Keratinocyte (primary cell): ENCODE data around the gene ADAM22. TPM values are rescaled to one million over a fixed set of nuclear protein-coding genes. Genes with fewer than 3 reads are reported as not detected.

Experiments
- DNase-seq: peaks from one replicate; pipeline ENCODE4 v3.0.0-alpha.2; 2011; ENCODE audit warnings: low read depth, missing footprints, low spot score
- FAIRE-seq: peaks from 2 replicates; lab custom pipeline; 2011; peaks lifted over from hg19 to GRCh38; lab: Jason Lieb, UNC
- H2AFZ ChIP-seq: 2 replicates; pipeline ENCODE4 v1.6.0; 2012; ENCODE audit warnings: low read length, control low read depth, inconsistent platforms; ENCODE audit not compliant: control insufficient read depth
- H3K27ac ChIP-seq: 2 replicates; pipeline ENCODE4 v1.5.1; 2011; ENCODE audit warnings: low read length; ENCODE audit not compliant: control insufficient read depth, insufficient read depth
- H3K27me3 ChIP-seq: 3 replicates; pipeline ENCODE4 v1.6.0; 2011; ENCODE audit warnings: low read length; ENCODE audit not compliant: control insufficient read depth, insufficient read depth; ENCODE audit errors: extremely low read depth
- H3K36me3 ChIP-seq, 2 experiments: 2 replicates in 1 of 2; 3 replicates in 1 of 2; pipeline ENCODE4 v1.5.1; 2011; ENCODE audit warnings: low read length in 2 of 2, mild to moderate bottlenecking in 1 of 2; ENCODE audit not compliant: control insufficient read depth in 2 of 2, insufficient read depth in 2 of 2; ENCODE audit errors: extremely low read depth in 1 of 2
- H3K4me1 ChIP-seq: 3 replicates; pipeline ENCODE4 v1.5.1; 2011; ENCODE audit warnings: low read length; ENCODE audit not compliant: control insufficient read depth, insufficient read depth; ENCODE audit errors: extremely low read depth
- H3K4me2 ChIP-seq: 3 replicates; pipeline ENCODE4 v1.6.0; 2011; ENCODE audit warnings: low read depth, low read length; ENCODE audit not compliant: control insufficient read depth, insufficient read depth; ENCODE audit errors: extremely low read depth
- H3K4me3 ChIP-seq, 3 experiments: fragments of 200-600 bp in 1 of 3; sonication (generic) in 1 of 3; 2 replicates in 2 of 3; 3 replicates in 1 of 3; pipeline ENCODE4 v1.5.1; 2011 to 2016; ENCODE audit warnings: low read length in 3 of 3, mild to moderate bottlenecking in 3 of 3, control low read depth in 2 of 3, inconsistent platforms in 1 of 3, low read depth in 1 of 3, mixed read lengths in 1 of 3, mixed run types in 1 of 3, moderate library complexity in 1 of 3; ENCODE audit not compliant: control insufficient read depth in 2 of 3, insufficient read depth in 2 of 3; ENCODE audit errors: extremely low read depth in 1 of 3
- H3K79me2 ChIP-seq: 2 replicates; pipeline ENCODE4 v1.6.0; 2012; ENCODE audit warnings: low read length; ENCODE audit not compliant: control insufficient read depth, insufficient read depth
- H3K9ac ChIP-seq: 3 replicates; pipeline ENCODE4 v1.6.0; 2011; ENCODE audit warnings: low read length; ENCODE audit not compliant: control insufficient read depth, insufficient read depth; ENCODE audit errors: extremely low read depth
- H3K9me1 ChIP-seq: 3 replicates; pipeline ENCODE4 v1.6.0; 2011; ENCODE audit warnings: low read length; ENCODE audit not compliant: control insufficient read depth, insufficient read depth; ENCODE audit errors: extremely low read depth
- H3K9me3 ChIP-seq: 2 replicates; pipeline ENCODE4 v1.5.1; 2012; ENCODE audit warnings: low read depth, low read length; ENCODE audit not compliant: control insufficient read depth
- H4K20me1 ChIP-seq: 3 replicates; pipeline ENCODE4 v1.6.0; 2011; ENCODE audit warnings: low read length; ENCODE audit not compliant: control insufficient read depth, insufficient read depth; ENCODE audit errors: extremely low read depth
- EZH2 ChIP-seq: IDR thresholded peaks from one replicate; pipeline ENCODE4 v1.6.1; 2012; ENCODE audit warnings: inconsistent platforms, mild to moderate bottlenecking, low read length, moderate library complexity
- dilution Hi-C: fragments of 300-500 bp; cut with MboI; formaldehyde crosslinking; loops from one replicate; pipeline ENCODE4 v1.7.0; 2020; ENCODE audit warnings: low sequenced_read_pairs; ENCODE audit not compliant: extremely low pct_ligation_motif_present
- polyA plus RNA-seq, 5 experiments: library from polyadenylated mRNA; depleted of rRNA in 3 of 5; stranded (reverse) in 3 of 5; stranded (forward) in 1 of 5; unstranded in 1 of 5; fragments of >200 nt; gene quantifications; 1 replicate in 1 of 5; 2 replicates in 3 of 5; 3 replicates in 1 of 5; pipeline versions ENCODE4 v1.2.1 to v1.2.3, GENCODE V29; 2011 to 2012; ENCODE audit warnings: missing spikeins in 2 of 5, low read depth in 1 of 5, low replicate concordance in 1 of 5
- TF ChIP-seq, protein P1 (sequence below), 3 experiments: IDR thresholded peaks in 1 of 3; conservative IDR thresholded peaks in 1 of 3; optimal IDR thresholded peaks in 1 of 3; 2 replicates in 2 of 3; 3 replicates in 1 of 3; pipeline versions ENCODE3 to v1.5.1; 2011; ENCODE audit warnings: low read length in 3 of 3, mild to moderate bottlenecking in 3 of 3, moderate library complexity in 2 of 3, control low read depth in 1 of 3, inconsistent platforms in 1 of 3; ENCODE audit not compliant: insufficient read depth in 2 of 3; ENCODE audit errors: extremely low read depth in 1 of 3

ADAM22 gene
- polyA plus RNA-seq, 1 donor (not counting 4 experiments of a cell fraction or from before 2014, with no cell fraction given): 0.07 TPM

DNA sequence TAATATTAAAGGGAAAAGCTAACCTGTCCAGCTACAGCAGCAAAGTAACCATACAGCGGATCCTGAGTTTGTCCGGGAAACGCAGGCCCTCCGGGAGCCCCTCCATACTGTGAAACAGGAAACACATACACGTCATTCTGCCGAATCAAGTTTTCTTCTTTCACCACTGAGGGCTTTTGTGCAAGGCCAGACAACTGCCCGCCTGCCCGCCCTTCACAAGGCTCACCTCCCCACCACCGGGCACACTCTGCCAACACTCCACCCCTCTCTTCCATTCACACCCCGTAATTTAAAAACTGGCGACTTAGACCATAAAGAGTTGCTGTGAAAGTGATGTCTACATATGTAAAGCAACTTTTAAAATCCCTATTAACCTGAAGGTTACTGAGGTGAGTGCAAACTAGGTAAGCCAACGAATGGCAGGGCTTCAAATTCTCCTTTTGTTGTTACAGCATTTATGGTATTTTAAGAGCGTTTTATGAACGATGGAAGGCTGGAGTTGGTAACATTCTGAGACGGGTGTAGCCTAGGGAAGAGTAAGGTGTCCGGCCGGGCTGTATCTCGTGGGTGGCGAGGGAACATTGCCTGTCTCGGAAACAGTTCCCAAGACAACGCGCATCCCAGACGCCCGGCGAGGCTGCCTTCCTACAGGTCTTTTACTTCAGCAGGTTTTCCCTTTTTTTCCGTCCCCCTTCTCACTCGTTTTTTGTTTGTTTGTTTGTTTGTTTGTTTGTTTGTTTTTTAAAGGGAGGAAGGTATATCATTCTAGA is 285.0 kb downstream of the ADAM22 start:
- peaks cover 42% of the 10 kb centered on the region for H3K79me2 ChIP-seq
- peak overlapping the region; percentile 87 for H3K9ac ChIP-seq
- TF ChIP-seq, protein P1, sequence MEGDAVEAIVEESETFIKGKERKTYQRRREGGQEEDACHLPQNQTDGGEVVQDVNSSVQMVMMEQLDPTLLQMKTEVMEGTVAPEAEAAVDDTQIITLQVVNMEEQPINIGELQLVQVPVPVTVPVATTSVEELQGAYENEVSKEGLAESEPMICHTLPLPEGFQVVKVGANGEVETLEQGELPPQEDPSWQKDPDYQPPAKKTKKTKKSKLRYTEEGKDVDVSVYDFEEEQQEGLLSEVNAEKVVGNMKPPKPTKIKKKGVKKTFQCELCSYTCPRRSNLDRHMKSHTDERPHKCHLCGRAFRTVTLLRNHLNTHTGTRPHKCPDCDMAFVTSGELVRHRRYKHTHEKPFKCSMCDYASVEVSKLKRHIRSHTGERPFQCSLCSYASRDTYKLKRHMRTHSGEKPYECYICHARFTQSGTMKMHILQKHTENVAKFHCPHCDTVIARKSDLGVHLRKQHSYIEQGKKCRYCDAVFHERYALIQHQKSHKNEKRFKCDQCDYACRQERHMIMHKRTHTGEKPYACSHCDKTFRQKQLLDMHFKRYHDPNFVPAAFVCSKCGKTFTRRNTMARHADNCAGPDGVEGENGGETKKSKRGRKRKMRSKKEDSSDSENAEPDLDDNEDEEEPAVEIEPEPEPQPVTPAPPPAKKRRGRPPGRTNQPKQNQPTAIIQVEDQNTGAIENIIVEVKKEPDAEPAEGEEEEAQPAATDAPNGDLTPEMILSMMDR (optimal IDR thresholded peaks at IDR 0.05 in 1 of 3, IDR thresholded peaks at IDR 0.05 in 1 of 3, conservative IDR thresholded peaks at IDR 0.05 in 1 of 3; ENCODE audit: extremely low read depth in 1 of 3, insufficient read depth in 2 of 3, low read length in 3 of 3): no peak
- TF ChIP-seq EZH2: no peak
- H4K20me1 ChIP-seq: peaks cover 3% of the 10 kb centered on the region
- no peak for DNase-seq
- peaks cover 11 to 16% of the 10 kb centered on the region in 2 experiments for H3K36me3 ChIP-seq
- FAIRE-seq: no peak
- peak overlapping the region; percentile 82 for H2AFZ ChIP-seq
- dilution Hi-C loops: no loop called here
- peak overlapping the region; percentile 93 for H3K4me2 ChIP-seq
- H3K9me3 ChIP-seq: no peaks in the 10 kb centered on the region
- H3K27me3 ChIP-seq: no peaks in the 10 kb centered on the region
- peak overlapping the region; percentile 92 for H3K27ac ChIP-seq
- peaks cover 3% of the 10 kb centered on the region for H3K9me1 ChIP-seq
- H3K4me1 ChIP-seq: peaks cover 15% of the 10 kb centered on the region
- H3K4me3 ChIP-seq: peak overlapping the region; percentile 85 to 96 (median 96)

DNA sequence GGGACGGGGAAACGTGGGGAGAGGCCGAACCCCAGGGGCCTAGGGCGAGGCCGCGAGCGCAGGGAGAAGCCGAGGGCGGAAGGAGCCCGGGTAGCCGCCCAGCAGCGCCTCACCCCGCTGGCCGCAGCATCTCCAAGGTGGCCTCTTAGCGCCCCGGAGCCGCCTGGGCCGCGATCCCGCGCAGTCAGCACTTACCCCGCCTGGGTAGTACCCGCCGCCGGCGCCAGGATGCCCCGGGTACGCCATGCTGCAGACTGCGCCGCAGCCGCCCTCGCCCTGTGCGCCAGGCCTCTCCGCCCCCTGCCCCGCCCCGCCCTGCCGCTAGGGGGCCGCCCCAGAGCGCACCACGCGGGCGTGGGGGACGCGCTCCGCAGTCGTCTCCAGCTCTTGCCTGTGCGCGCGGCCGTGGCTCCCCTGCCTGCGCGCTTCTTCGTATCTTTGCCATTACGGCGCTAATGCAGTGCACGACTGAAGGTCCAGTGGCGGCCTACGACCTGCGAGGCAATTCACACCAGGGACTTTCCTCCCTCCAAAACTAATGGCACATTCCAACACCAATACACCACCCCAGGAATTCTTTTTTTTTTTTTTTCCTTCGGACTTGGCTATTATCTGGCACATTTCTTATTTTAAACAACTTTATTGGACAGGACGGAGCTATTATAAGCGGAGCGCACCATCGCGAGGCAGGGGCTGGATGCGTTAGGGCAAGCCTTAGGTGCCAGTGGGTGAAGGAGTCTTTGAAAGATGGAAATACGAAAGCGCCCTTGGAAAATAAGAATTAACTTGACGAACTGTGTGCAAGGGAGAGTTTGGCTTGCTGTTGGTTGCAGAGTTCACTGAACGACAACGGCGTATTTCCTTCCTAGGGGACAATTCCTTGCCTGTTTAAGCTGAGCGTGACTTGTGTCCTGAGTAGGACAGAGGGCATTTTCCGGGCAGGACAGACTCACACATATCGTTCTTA is 286.0 kb downstream of the ADAM22 start, which contains the start of gene SRI:
Gene SRI (minus strand): TSS at position 258 of the 967 bp plus-strand sequence. CDS start 12 bp downstream, at position 246.
- peak within 1 kb of the TSS; percentile 85 to 96 (median 96) for H3K4me3 ChIP-seq
- peaks cover 3% of the 10 kb centered on the region for H4K20me1 ChIP-seq
- FAIRE-seq (peak; percentile 44), DNase-seq (peak; percentile 17)
- peak within 1 kb of the TSS; percentile 92 for H3K27ac ChIP-seq
- dilution Hi-C loops: no loop called here
- TF ChIP-seq, protein P1 (optimal IDR thresholded peaks at IDR 0.05 in 1 of 3, IDR thresholded peaks at IDR 0.05 in 1 of 3, conservative IDR thresholded peaks at IDR 0.05 in 1 of 3; ENCODE audit: extremely low read depth in 1 of 3, insufficient read depth in 2 of 3, low read length in 3 of 3): peak in 2 of 3 experiments; percentile 58 to 68
- no peak for TF ChIP-seq EZH2
- peaks cover 9 to 12% of the 10 kb centered on the region in 2 experiments for H3K36me3 ChIP-seq
- peak within 1 kb of the TSS; percentile 90 for H2AFZ ChIP-seq
- H3K9me1 ChIP-seq: peaks cover 3% of the 10 kb centered on the region
- peak within 1 kb of the TSS; percentile 93 for H3K4me2 ChIP-seq
- H3K9me3 ChIP-seq: no peaks in the 10 kb centered on the region
- peaks cover 24% of the 10 kb centered on the region for H3K4me1 ChIP-seq
- peak within 1 kb of the TSS; percentile 87 for H3K9ac ChIP-seq
- H3K27me3 ChIP-seq: no peaks in the 10 kb centered on the region
- H3K79me2 ChIP-seq: peaks cover 35% of the 10 kb centered on the region
